Spinal cord (tissue), 10 donors: ENCODE results near the gene ZNF180. TPM values are rescaled to one million over a fixed set of nuclear protein-coding genes. Genes with fewer than 3 reads are reported as not detected.

Experiments used
- DNase-seq, 6 donors: peaks; one replicate each; pipeline versions ENCODE4 v3.0.0 to v3.0.0-alpha.2; 2013 to 2015; ENCODE audit warnings: low spot score in 6 of 6, low read depth in 4 of 6
- H3K27ac ChIP-seq: one replicate; pipeline ENCODE4 v1.5.1; 2013; ENCODE audit warnings: low read depth, low read length, control low read depth
- H3K27me3 ChIP-seq: one replicate; pipeline ENCODE4 v1.6.1; 2013; ENCODE audit warnings: low read length; ENCODE audit not compliant: control insufficient read depth, insufficient read depth
- H3K36me3 ChIP-seq: one replicate; pipeline ENCODE4 v1.6.1; 2013; ENCODE audit warnings: low read length; ENCODE audit not compliant: control insufficient read depth, insufficient read depth
- H3K4me1 ChIP-seq: one replicate; pipeline ENCODE4 v1.6.1; 2013; ENCODE audit warnings: low read length; ENCODE audit not compliant: control insufficient read depth, insufficient read depth
- H3K4me3 ChIP-seq: one replicate; pipeline ENCODE4 v1.5.1; 2013; ENCODE audit warnings: low read depth, low read length, control low read depth
- H3K9me3 ChIP-seq: one replicate; pipeline ENCODE4 v1.6.1; 2013; ENCODE audit warnings: low read length; ENCODE audit not compliant: control insufficient read depth, insufficient read depth
- WGBS: methylation state at CpG from one replicate; pipeline ENCODE4 v1.1.5; 2013; ENCODE audit warnings: missing lambda C conversion rate; ENCODE audit not compliant: insufficient coverage; 5-methylcytosine and 5-hydroxymethylcytosine counted together
- polyA plus RNA-seq, 2 donors: library from polyadenylated mRNA; unstranded; fragments of 120-200 nt; gene quantifications; one replicate each; pipeline ENCODE4 v1.2.1, GENCODE V29; 2013; ENCODE audit not compliant: insufficient read length in 2 of 2
- total RNA-seq, 2 donors: library from RNA; depleted of rRNA in 1 of 2; stranded (reverse); fragments of 120-200 nt in 1 of 2; fragments of >200 nt in 1 of 2; gene quantifications; one replicate each; pipeline versions ENCODE4 v1.2.3 to v1.2.4, GENCODE V29; 2013 to 2014
- donor health status: healthy.

Gene ZNF180
- total and polyA plus RNA-seq, 4 donors: 9.0 to 15.8 (median 14.0) TPM

DNA sequence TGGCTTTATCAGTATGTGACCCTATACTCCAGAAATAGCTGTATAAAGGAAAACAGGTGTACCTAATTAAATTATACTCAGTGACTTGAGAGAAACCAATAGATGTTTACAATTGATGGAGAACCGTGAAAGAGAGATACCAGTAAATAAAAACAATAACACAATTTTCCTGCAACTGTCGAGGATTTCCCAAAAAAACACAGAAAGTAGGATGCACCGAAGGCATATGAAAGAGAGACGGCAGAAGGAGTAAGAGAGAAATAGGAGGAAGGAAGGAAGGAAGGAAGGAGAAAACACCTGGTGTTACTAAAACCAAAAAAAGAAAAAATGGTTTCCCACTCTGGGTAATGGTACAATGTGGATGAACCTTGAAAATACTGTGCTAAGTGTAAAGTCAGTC lies 45.2 kb downstream of the ZNF180 start:
- Histone ChIP-seq H3K4me3 (no peak overlapping the region), H3K27ac (no peak overlapping the region), H3K36me3 (no peaks in the 10 kb centered on the region), H3K9me3 (peaks cover 2% of the 10 kb centered on the region), H3K4me1 (no peaks in the 10 kb centered on the region), H3K27me3 (no peaks in the 10 kb centered on the region)
- no CpG with 5 or more reads among the region's 4 CpGs for WGBS
- DNase-seq: no peak

DNA sequence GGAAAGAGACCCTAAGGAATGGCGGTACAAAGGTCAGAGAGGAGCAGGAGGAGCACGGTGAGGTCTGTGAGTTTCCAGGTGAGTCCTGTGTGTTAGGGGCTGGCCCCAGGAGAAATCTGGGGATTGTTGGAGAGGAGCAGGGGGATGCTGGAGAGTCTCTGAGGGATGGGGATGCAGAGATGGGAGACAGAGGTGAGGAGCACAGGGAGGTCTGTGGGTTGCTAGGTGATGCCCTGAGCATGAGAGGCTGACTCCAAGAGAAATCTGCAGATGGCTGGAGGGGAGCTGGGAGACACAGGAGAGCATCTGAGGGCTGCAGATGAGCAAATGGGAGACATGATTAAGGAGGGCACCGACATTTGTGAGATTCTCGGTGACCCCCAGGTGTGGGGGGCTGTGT lies 48.0 kb downstream of the ZNF180 start:
- Histone ChIP-seq H3K4me3 (no peak overlapping the region), H3K27ac (no peak overlapping the region), H3K9me3 (peaks cover 2% of the 10 kb centered on the region), H3K4me1 (no peaks in the 10 kb centered on the region), H3K27me3 (no peaks in the 10 kb centered on the region), H3K36me3 (no peaks in the 10 kb centered on the region)
- WGBS: 86% methylated on average over 4 of the region's 4 CpGs
- DNase-seq: no peak

DNA sequence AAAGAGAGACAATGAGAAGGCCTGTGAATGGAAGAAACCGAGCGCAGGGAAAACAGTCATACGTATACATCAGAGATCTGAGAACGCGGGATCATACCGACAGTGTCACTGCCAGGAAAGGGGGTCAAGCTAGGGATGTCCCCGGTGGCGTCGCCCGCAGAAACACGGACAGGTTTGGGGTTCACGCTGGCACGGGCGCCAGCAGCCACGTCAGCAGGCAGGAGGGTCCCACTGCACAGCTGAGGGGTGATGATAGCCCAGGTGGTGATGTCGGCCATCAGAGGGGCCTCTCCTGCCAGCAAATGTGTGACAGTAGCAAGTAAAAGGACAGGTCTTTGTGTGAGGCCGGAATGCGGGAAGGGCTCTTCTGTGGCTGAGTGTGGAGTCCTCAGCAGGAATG lies 48.6 kb downstream of the ZNF180 start:
- DNase-seq: no peak
- Histone ChIP-seq H3K27ac (no peak overlapping the region), H3K36me3 (no peaks in the 10 kb centered on the region), H3K4me3 (no peak overlapping the region), H3K9me3 (peaks cover 2% of the 10 kb centered on the region), H3K27me3 (no peaks in the 10 kb centered on the region), H3K4me1 (no peaks in the 10 kb centered on the region)
- WGBS: 87% methylated on average over 18 of the region's 18 CpGs

- peak within 1 kb of the TSS; percentile 52 for H3K27ac ChIP-seq
- 2% methylated on average over 32 of the region's 45 CpGs for WGBS
Observed at GRCh38 chr19:44447916-44448674, 52.2 kb downstream of the ZNF180 start, which contains the start of gene ZNF229. ZNF229 (minus strand) TSS chr19:44448472; CDS start chr19:44442847, 5,625 bp downstream.

GRCh38 chr19:44438441-44438840 lies 61.9 kb downstream of the ZNF180 start:
- Histone ChIP-seq H3K36me3 (peaks cover 27% of the 10 kb centered on the region), H3K27me3 (no peaks in the 10 kb centered on the region), H3K27ac (no peak overlapping the region), H3K9me3 (peaks cover 10% of the 10 kb centered on the region), H3K4me3 (no peak overlapping the region), H3K4me1 (no peaks in the 10 kb centered on the region)
- no CpG with 5 or more reads among the region's 3 CpGs for WGBS
- no peak for DNase-seq

More at GRCh38 chr19:44447916-44448674, 52.2 kb downstream of the ZNF180 start, which contains the start of gene ZNF229:
- H3K36me3 ChIP-seq: peaks cover 4% of the 10 kb centered on the region
- H3K27me3 ChIP-seq: no peaks in the 10 kb centered on the region
- H3K4me1 ChIP-seq: no peaks in the 10 kb centered on the region
- H3K9me3 ChIP-seq: no peaks in the 10 kb centered on the region
- peak within 1 kb of the TSS; percentile 79 for H3K4me3 ChIP-seq
- peak; percentile 79 to 98 (median 90) for DNase-seq

GRCh38 chr19:44435441-44435840 lies 64.9 kb downstream of the ZNF180 start:
- Histone ChIP-seq H3K36me3 (peaks cover 26% of the 10 kb centered on the region), H3K4me1 (no peaks in the 10 kb centered on the region), H3K4me3 (no peak overlapping the region), H3K27ac (no peak overlapping the region), H3K9me3 (peaks cover 12% of the 10 kb centered on the region), H3K27me3 (no peaks in the 10 kb centered on the region)
- 100% methylated on average over 2 of the region's 2 CpGs for WGBS
- DNase-seq: no peak

GRCh38 chr19:44430956-44431355 lies 69.4 kb downstream of the ZNF180 start:
- no peaks in the 10 kb centered on the region for H3K27me3 ChIP-seq
- peaks cover 36% of the 10 kb centered on the region for H3K36me3 ChIP-seq
- H3K27ac ChIP-seq: no peak overlapping the region
- DNase-seq: no peak
- peaks cover 27% of the 10 kb centered on the region for H3K9me3 ChIP-seq
- 100% methylated on average over 1 of the region's 1 CpG for WGBS
- no peaks in the 10 kb centered on the region for H3K4me1 ChIP-seq
- no peak overlapping the region for H3K4me3 ChIP-seq

Other genes starting within 250 kb of the ZNF180 start
- gene ZNF233, start 240.6 kb downstream of the ZNF180 start, total RNA-seq: 1 to 10 TPM; 4.9 to 6.9 TPM
- gene ZNF233, start 240.6 kb downstream of the ZNF180 start, polyA plus RNA-seq: 1 to 10 TPM; 6.4 to 7.3 TPM
- gene ZNF235, start 195.5 kb downstream of the ZNF180 start, total RNA-seq: 10 to 100 TPM; 14.9 to 16.0 TPM
- 1 to 10 TPM; 7.5 to 9.3 TPM for gene ZNF235, start 195.5 kb downstream of the ZNF180 start, polyA plus RNA-seq
- 10 to 100 TPM; 15.0 to 17.1 TPM for gene ZNF112, start 143.8 kb downstream of the ZNF180 start, total RNA-seq
- gene ZNF112, start 143.8 kb downstream of the ZNF180 start, polyA plus RNA-seq: 10 to 100 TPM in 1 of 2 donors, 1 to 10 TPM in 1; 8.5 to 14.4 TPM
- 10 to 100 TPM; 13.4 to 14.8 TPM for gene ZNF285, start 98.9 kb downstream of the ZNF180 start, total RNA-seq
- 10 to 100 TPM; 12.2 to 15.0 TPM for gene ZNF285, start 98.9 kb downstream of the ZNF180 start, polyA plus RNA-seq
- gene ZNF229, start 52.0 kb downstream of the ZNF180 start, total RNA-seq: 10 to 100 TPM; 12.9 to 17.3 TPM
- 10 to 100 TPM; 10.1 to 12.7 TPM for gene ZNF229, start 52.0 kb downstream of the ZNF180 start, polyA plus RNA-seq
- under 1 TPM in 1 of 2 donors, not detected in 1; 0.10 TPM for gene CEACAM20, start 29.2 kb upstream of the ZNF180 start, total RNA-seq
- not detected for gene CEACAM20, start 29.2 kb upstream of the ZNF180 start, polyA plus RNA-seq
- gene IGSF23, start 113.0 kb upstream of the ZNF180 start, total RNA-seq: not detected
- not detected for gene IGSF23, start 113.0 kb upstream of the ZNF180 start, polyA plus RNA-seq
- 10 to 100 TPM; 25.3 to 29.8 TPM for gene PVR, start 143.4 kb upstream of the ZNF180 start, total RNA-seq
- 10 to 100 TPM; 25.7 to 26.3 TPM for gene PVR, start 143.4 kb upstream of the ZNF180 start, polyA plus RNA-seq
- gene CEACAM19, start 171.0 kb upstream of the ZNF180 start, total RNA-seq: 1 to 10 TPM in 1 of 2 donors, under 1 TPM in 1; 0.79 to 4.1 TPM
- 10 to 100 TPM in 1 of 2 donors, 1 to 10 TPM in 1; 9.9 to 21.5 TPM for gene CEACAM19, start 171.0 kb upstream of the ZNF180 start, polyA plus RNA-seq
- gene CEACAM16, start 198.6 kb upstream of the ZNF180 start, total RNA-seq: not detected
- gene CEACAM16, start 198.6 kb upstream of the ZNF180 start, polyA plus RNA-seq: not detected
- 1 to 10 TPM; 1.6 to 2.2 TPM for gene BCL3, start 248.2 kb upstream of the ZNF180 start, total RNA-seq
- gene BCL3, start 248.2 kb upstream of the ZNF180 start, polyA plus RNA-seq: 1 to 10 TPM; 7.3 to 9.6 TPM